CD14-positive monocyte (primary cell): ENCODE data around the gene NACAD. TPM values are rescaled to one million over a fixed set of nuclear protein-coding genes. Genes with fewer than 3 reads are reported as not detected.

ENCODE experiments used
- DNase-seq, 3 donors: peaks; one replicate each; pipeline ENCODE4 v3.0.0-alpha.2; 2011 to 2022
- H2AFZ ChIP-seq: 2 replicates; pipeline ENCODE4 v1.6.0; 2012; ENCODE audit warnings: mild to moderate bottlenecking, low read depth, low read length, inconsistent platforms; ENCODE audit not compliant: insufficient read depth, poor library complexity, severe bottlenecking
- H3K27ac ChIP-seq, 2 donors: 1 replicate in 1 of 2; 2 replicates in 1 of 2; pipeline ENCODE4 v1.5.1; 2012 to 2013; ENCODE audit warnings: low read length in 2 of 2, control low read depth in 1 of 2, inconsistent platforms in 1 of 2, low read depth in 1 of 2, mild to moderate bottlenecking in 1 of 2
- H3K27me3 ChIP-seq, 2 donors: one replicate each; pipeline versions ENCODE4 v1.6.0 to v1.6.1; 2011 to 2013; ENCODE audit warnings: low read length in 2 of 2; ENCODE audit not compliant: control insufficient read depth in 2 of 2, insufficient read depth in 2 of 2
- H3K36me3 ChIP-seq, 2 donors: replicated peaks in 1 of 2; 1 replicate in 1 of 2; 2 replicates in 1 of 2; pipeline versions ENCODE4 v1.5.1 to v1.6.1; 2012 to 2013; ENCODE audit warnings: low read length in 2 of 2, control low read depth in 1 of 2, inconsistent platforms in 1 of 2, mild to moderate bottlenecking in 1 of 2; ENCODE audit not compliant: insufficient read depth in 2 of 2, control insufficient read depth in 1 of 2
- H3K4me1 ChIP-seq, 2 donors: 1 replicate in 1 of 2; 2 replicates in 1 of 2; pipeline versions ENCODE4 v1.5.1 to v1.6.1; 2012 to 2013; ENCODE audit warnings: low read length in 2 of 2, control low read depth in 1 of 2, inconsistent platforms in 1 of 2, mild to moderate bottlenecking in 1 of 2, moderate library complexity in 1 of 2; ENCODE audit not compliant: insufficient read depth in 2 of 2, control insufficient read depth in 1 of 2
- H3K4me2 ChIP-seq: replicated peaks from 2 replicates; pipeline ENCODE3; 2012; ENCODE audit warnings: low read length, moderate library complexity, mild to moderate bottlenecking; ENCODE audit not compliant: poor library complexity, severe bottlenecking; ENCODE audit errors: extremely low read depth
- H3K4me3 ChIP-seq, 3 experiments: fragments of 200-600 bp in 1 of 3; sonication (generic) in 1 of 3; replicated peaks in 1 of 3; 1 replicate in 2 of 3; 2 replicates in 1 of 3; pipeline ENCODE4 v1.5.1; 2011 to 2013; ENCODE audit warnings: low read length in 3 of 3, mild to moderate bottlenecking in 3 of 3, control low read depth in 2 of 3, low read depth in 2 of 3, inconsistent platforms in 1 of 3, moderate library complexity in 1 of 3
- H3K79me2 ChIP-seq: 2 replicates; pipeline ENCODE4 v1.6.0; 2012; ENCODE audit warnings: mild to moderate bottlenecking, control low read depth, inconsistent platforms, low read length, moderate library complexity; ENCODE audit not compliant: insufficient read depth
- H3K9ac ChIP-seq: 2 replicates; pipeline ENCODE4 v1.6.0; 2017; ENCODE audit warnings: low read length, mild to moderate bottlenecking; ENCODE audit not compliant: insufficient read depth, poor library complexity, severe bottlenecking
- H3K9me3 ChIP-seq, 2 donors: replicated peaks in 1 of 2; 1 replicate in 1 of 2; 2 replicates in 1 of 2; pipeline versions ENCODE4 v1.5.1 to v1.6.1; 2012 to 2013; ENCODE audit warnings: low read length in 2 of 2, control low read depth in 1 of 2; ENCODE audit not compliant: control insufficient read depth in 1 of 2, insufficient read depth in 1 of 2
- H4K20me1 ChIP-seq: 2 replicates; pipeline ENCODE4 v1.6.0; 2012; ENCODE audit warnings: mild to moderate bottlenecking, low read length, control low read depth, moderate library complexity; ENCODE audit not compliant: insufficient read depth
- H3K27ac Mint-ChIP-seq, 7 donors: one replicate each; pipeline ENCODE4 v1.8.0; 2020; ENCODE audit warnings: mild to moderate bottlenecking in 7 of 7, mixed read lengths in 7 of 7, moderate library complexity in 6 of 7, inconsistent platforms in 2 of 7
- H3K27me3 Mint-ChIP-seq, 3 donors: one replicate each; pipeline ENCODE4 v1.8.0; 2021 to 2022; ENCODE audit warnings: low read depth in 3 of 3, mild to moderate bottlenecking in 3 of 3, mixed read lengths in 3 of 3, moderate library complexity in 3 of 3, inconsistent platforms in 1 of 3
- H3K36me3 Mint-ChIP-seq, 2 donors: one replicate each; pipeline ENCODE4 v1.8.0; 2020; ENCODE audit warnings: mixed read lengths in 2 of 2, inconsistent platforms in 1 of 2, mild to moderate bottlenecking in 1 of 2
- H3K4me1 Mint-ChIP-seq: one replicate; pipeline ENCODE4 v1.8.0; 2020; ENCODE audit warnings: mild to moderate bottlenecking, mixed read lengths
- H3K4me3 Mint-ChIP-seq, 2 donors: one replicate each; pipeline ENCODE4 v1.8.0; 2020; ENCODE audit warnings: mild to moderate bottlenecking in 2 of 2, mixed read lengths in 2 of 2, moderate library complexity in 1 of 2
- H3K9me3 Mint-ChIP-seq, 7 donors: one replicate each; pipeline ENCODE4 v1.8.0; 2020 to 2022; ENCODE audit warnings: mixed read lengths in 7 of 7, mild to moderate bottlenecking in 6 of 7, moderate library complexity in 6 of 7, inconsistent platforms in 2 of 7
- WGBS: methylation state at CpG from one replicate; pipeline ENCODE4 v1.1.5; 2013; ENCODE audit warnings: missing lambda C conversion rate; ENCODE audit not compliant: insufficient coverage; 5-methylcytosine and 5-hydroxymethylcytosine counted together
- intact Hi-C, 2 donors: fragments of 100-400 bp; cut with micrococcal nuclease; formaldehyde crosslinking; loops; one replicate each; pipeline versions ENCODE4 v1.15.0 to v1.15.1; 2023
- polyA plus RNA-seq, 3 donors: library from polyadenylated mRNA; depleted of rRNA in 1 of 3; unstranded in 2 of 3; stranded (reverse) in 1 of 3; fragments of 300-500 nt in 2 of 3; fragments of >200 nt in 1 of 3; fragmentation: Illumina TruSeq in 2 of 3; gene quantifications; 1 replicate in 2 of 3; 2 replicates in 1 of 3; pipeline ENCODE4 v1.2.3, GENCODE V29; 2012 to 2021
- TF ChIP-seq, protein P1 (sequence below): fragments of 200-600 bp; IDR thresholded peaks from one replicate; pipeline ENCODE4 v1.8.0; 2022; ENCODE audit warnings: antibody characterized with exemption, mild to moderate bottlenecking

The NACAD gene
- polyA plus RNA-seq, 3 donors = 0.04 TPM; not detected in 2

GRCh38 chr7:45053401-45053800 is 35.4 kb downstream of the NACAD start:
- H3K4me3 Mint-ChIP-seq = no peak overlapping the region
- intact Hi-C loops = no loop called here
- peaks cover 24% of the 10 kb centered on the region for H3K4me1 Mint-ChIP-seq
- peaks cover 84% of the 10 kb centered on the region for H3K79me2 ChIP-seq
- H3K27me3 ChIP-seq = no peaks in the 10 kb centered on the region
- peaks cover 46 to 77% of the 10 kb centered on the region in 2 donors for H3K36me3 Mint-ChIP-seq
- peak overlapping the region in 2 of 7 donors; percentile 66 to 74 for H3K27ac Mint-ChIP-seq
- no peak overlapping the region for H3K4me2 ChIP-seq
- H3K27me3 Mint-ChIP-seq = no peaks in the 10 kb centered on the region
- no peak overlapping the region for H3K9ac ChIP-seq
- no peak overlapping the region for H3K4me3 ChIP-seq
- DNase-seq = no peak
- H3K4me1 ChIP-seq = peaks cover 0 to 3% of the 10 kb centered on the region in 2 donors
- peaks cover 98% of the 10 kb centered on the region for H4K20me1 ChIP-seq
- peak overlapping the region in 1 of 2 donors; percentile 57 for H3K27ac ChIP-seq
- no peak overlapping the region for H2AFZ ChIP-seq
- TF ChIP-seq, protein P1, sequence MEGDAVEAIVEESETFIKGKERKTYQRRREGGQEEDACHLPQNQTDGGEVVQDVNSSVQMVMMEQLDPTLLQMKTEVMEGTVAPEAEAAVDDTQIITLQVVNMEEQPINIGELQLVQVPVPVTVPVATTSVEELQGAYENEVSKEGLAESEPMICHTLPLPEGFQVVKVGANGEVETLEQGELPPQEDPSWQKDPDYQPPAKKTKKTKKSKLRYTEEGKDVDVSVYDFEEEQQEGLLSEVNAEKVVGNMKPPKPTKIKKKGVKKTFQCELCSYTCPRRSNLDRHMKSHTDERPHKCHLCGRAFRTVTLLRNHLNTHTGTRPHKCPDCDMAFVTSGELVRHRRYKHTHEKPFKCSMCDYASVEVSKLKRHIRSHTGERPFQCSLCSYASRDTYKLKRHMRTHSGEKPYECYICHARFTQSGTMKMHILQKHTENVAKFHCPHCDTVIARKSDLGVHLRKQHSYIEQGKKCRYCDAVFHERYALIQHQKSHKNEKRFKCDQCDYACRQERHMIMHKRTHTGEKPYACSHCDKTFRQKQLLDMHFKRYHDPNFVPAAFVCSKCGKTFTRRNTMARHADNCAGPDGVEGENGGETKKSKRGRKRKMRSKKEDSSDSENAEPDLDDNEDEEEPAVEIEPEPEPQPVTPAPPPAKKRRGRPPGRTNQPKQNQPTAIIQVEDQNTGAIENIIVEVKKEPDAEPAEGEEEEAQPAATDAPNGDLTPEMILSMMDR = no peak
- WGBS = 92% methylated on average over 3 of the region's 6 CpGs
- H3K36me3 ChIP-seq = peaks cover 45 to 62% of the 10 kb centered on the region in 2 donors
- no peaks in the 10 kb centered on the region for H3K9me3 ChIP-seq
- H3K9me3 Mint-ChIP-seq = no peaks in the 10 kb centered on the region

- TF ChIP-seq, protein P1 = no peak
- 100% methylated on average over 2 of the region's 3 CpGs for WGBS
- H3K36me3 Mint-ChIP-seq = peaks cover 47 to 78% of the 10 kb centered on the region in 2 donors
- H3K27me3 ChIP-seq = no peaks in the 10 kb centered on the region
- H3K4me3 Mint-ChIP-seq = no peak overlapping the region
- H3K36me3 ChIP-seq = peaks cover 55 to 74% of the 10 kb centered on the region in 2 donors
- no peak overlapping the region for H3K4me3 ChIP-seq
- H3K27me3 Mint-ChIP-seq = no peaks in the 10 kb centered on the region
- peak overlapping the region in 3 of 7 donors; percentile 64 to 66 (median 65) for H3K27ac Mint-ChIP-seq
- no peak overlapping the region for H2AFZ ChIP-seq
- intact Hi-C loops = no loop called here
- H3K4me1 Mint-ChIP-seq = peaks cover 13% of the 10 kb centered on the region
- H3K9me3 ChIP-seq = no peaks in the 10 kb centered on the region
- H4K20me1 ChIP-seq = peaks cover 98% of the 10 kb centered on the region
- DNase-seq = no peak
- H3K79me2 ChIP-seq = peaks cover 78% of the 10 kb centered on the region
- no peak overlapping the region for H3K9ac ChIP-seq
- peak overlapping the region in 1 of 2 donors; percentile 20 for H3K27ac ChIP-seq
- peaks cover 0 to 3% of the 10 kb centered on the region in 2 donors for H3K4me1 ChIP-seq
- no peaks in the 10 kb centered on the region for H3K9me3 Mint-ChIP-seq
- no peak overlapping the region for H3K4me2 ChIP-seq
Observed at GRCh38 chr7:45052011-45052410, 36.8 kb downstream of the NACAD start.
